Ovary (tissue), 3 donors: Measurements from ENCODE around the gene TPRG1L.

ENCODE experiments used
- POLR2A ChIP-seq: fragments of 450-650 bp; IDR thresholded peaks from one replicate; pipeline ENCODE4 v1.6.1; 2017; ENCODE audit warnings: antibody characterized with exemption, mild to moderate bottlenecking, moderate library complexity
- TF ChIP-seq, protein P1 (sequence below), 3 donors: fragments of 450-650 bp in 2 of 3; fragments of 200-600 bp in 1 of 3; IDR thresholded peaks; one replicate each; pipeline versions ENCODE4 v1.5.1 to v1.8.0; 2016 to 2022; ENCODE audit warnings: antibody characterized with exemption in 3 of 3, mild to moderate bottlenecking in 1 of 3
- donor health status: DM: no; HTN: no; CAD: no.

DNA sequence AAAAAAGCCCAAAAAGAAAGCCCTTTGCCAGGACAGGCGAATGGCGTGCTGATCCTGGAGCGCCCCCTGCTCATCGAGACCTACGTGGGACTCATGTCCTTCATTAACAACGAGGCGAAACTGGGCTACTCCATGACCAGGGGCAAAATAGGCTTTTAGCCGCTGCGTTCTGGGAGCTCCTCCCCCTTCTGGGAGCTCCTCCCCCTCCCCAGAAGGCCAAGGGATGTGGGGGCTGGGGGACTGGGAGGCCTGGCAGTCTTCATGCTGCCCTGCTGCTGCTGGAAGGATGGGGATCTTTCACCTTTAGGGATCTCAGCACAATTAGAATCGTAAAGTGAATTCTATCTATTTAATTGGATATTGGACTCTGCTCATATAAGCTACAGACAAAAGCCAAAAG lies 3.6 kb downstream of the TPRG1L start:
- no peak for TF ChIP-seq POLR2A
- TF ChIP-seq, protein P1, sequence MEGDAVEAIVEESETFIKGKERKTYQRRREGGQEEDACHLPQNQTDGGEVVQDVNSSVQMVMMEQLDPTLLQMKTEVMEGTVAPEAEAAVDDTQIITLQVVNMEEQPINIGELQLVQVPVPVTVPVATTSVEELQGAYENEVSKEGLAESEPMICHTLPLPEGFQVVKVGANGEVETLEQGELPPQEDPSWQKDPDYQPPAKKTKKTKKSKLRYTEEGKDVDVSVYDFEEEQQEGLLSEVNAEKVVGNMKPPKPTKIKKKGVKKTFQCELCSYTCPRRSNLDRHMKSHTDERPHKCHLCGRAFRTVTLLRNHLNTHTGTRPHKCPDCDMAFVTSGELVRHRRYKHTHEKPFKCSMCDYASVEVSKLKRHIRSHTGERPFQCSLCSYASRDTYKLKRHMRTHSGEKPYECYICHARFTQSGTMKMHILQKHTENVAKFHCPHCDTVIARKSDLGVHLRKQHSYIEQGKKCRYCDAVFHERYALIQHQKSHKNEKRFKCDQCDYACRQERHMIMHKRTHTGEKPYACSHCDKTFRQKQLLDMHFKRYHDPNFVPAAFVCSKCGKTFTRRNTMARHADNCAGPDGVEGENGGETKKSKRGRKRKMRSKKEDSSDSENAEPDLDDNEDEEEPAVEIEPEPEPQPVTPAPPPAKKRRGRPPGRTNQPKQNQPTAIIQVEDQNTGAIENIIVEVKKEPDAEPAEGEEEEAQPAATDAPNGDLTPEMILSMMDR (IDR thresholded peaks at IDR 0.05): no peak
